Pancreas (tissue), 10 donors: ENCODE results near the gene SPRTN. TPM values are rescaled to one million over a fixed set of nuclear protein-coding genes. Genes with fewer than 3 reads are reported as not detected.

Experiments
- ATAC-seq, 4 donors: fragments of 200-7000 bp; cut with Tn5 transposase; one replicate each; pipeline versions ENCODE4 v1.8.0 to v1.9.1; 2020; ENCODE audit warnings: mild to moderate bottlenecking in 4 of 4, moderate library complexity in 4 of 4
- DNase-seq, 6 donors: peaks; one replicate each; pipeline ENCODE4 v3.0.0-alpha.2; 2020
- FAIRE-seq: peaks from 2 replicates; lab custom pipeline; 2012; peaks lifted over from hg19 to GRCh38; lab: Jason Lieb, UNC
- H3K27ac ChIP-seq, 4 donors: fragments of 200-600 bp; sonication (generic); 1 replicate in 3 of 4; 2 replicates in 1 of 4; pipeline versions ENCODE4 v1.5.0 to v1.8.0; 2020
- H3K27me3 ChIP-seq, 4 donors: fragments of 200-600 bp; one replicate each; pipeline ENCODE4 v1.8.0; 2021
- H3K36me3 ChIP-seq, 3 donors: fragments of 200-600 bp; sonication (generic) in 1 of 3; one replicate each; pipeline versions ENCODE4 v1.5.0 to v1.8.0; 2020 to 2021
- H3K4me1 ChIP-seq, 3 donors: fragments of 200-600 bp; one replicate each; pipeline ENCODE4 v1.8.0; 2021
- H3K4me3 ChIP-seq, 4 donors: fragments of 200-600 bp; sonication (generic) in 2 of 4; one replicate each; pipeline versions ENCODE4 v1.5.0 to v1.8.0; 2020 to 2021
- H3K9me3 ChIP-seq, 4 donors: fragments of 200-600 bp; one replicate each; pipeline ENCODE4 v1.8.0; 2021
- WGBS, 2 donors: extraction: QIAGEN DNeasy Blood & Tissue Kit; methylation state at CpG; one replicate each; pipeline ENCODE4 v1.1.7; 2013; 5-methylcytosine and 5-hydroxymethylcytosine counted together
- intact Hi-C, 3 donors: fragments of 100-400 bp; cut with DNase I; formaldehyde crosslinking; loops; one replicate each; pipeline versions ENCODE4 v1.11.1 to v1.14.2; 2022
- polyA plus RNA-seq, 2 donors: library from polyadenylated mRNA; stranded (reverse); fragments of 200-250 nt; gene quantifications; one replicate each; pipeline ENCODE4 v1.2.3, GENCODE V29; 2013
- total RNA-seq, 6 donors: library from RNA; stranded (reverse); fragmentation: NEBNext Ultra II Directional in 4 of 6; extraction: Animal tissue kit (Norgen Biotek cat#: 25700) in 4 of 6; gene quantifications; one replicate each; pipeline versions ENCODE4 v1.2.1 to v1.2.4, GENCODE V29; 2021 to 2023
- TF ChIP-seq, protein P1 (sequence below), 4 donors: fragments of 200-600 bp; sonication (generic) in 3 of 4; IDR thresholded peaks; one replicate each; pipeline versions ENCODE4 v1.5.0 to v1.8.0; 2021; ENCODE audit warnings: antibody characterized with exemption in 4 of 4
- donor health status: healthy with polysubstance abuse.
- donor health status: DM: no; HTN: no; CAD: no; lungs with moderate emphysema.
- donor health status: DM: no; HTN: no; CAD: no.
- donor health status: control.
- donor health status: control.
- donor health status: Bipolar disorder and iron deficiency.
- donor health status: DM: yes; HTN: yes; CAD: no.
- donor health status: DM: no; HTN: no; CAD: no.
- donor health status: DM: no; HTN: no; CAD: no.
- donor health status: DM: yes; HTN: yes; CAD: no.

SPRTN gene
- total and polyA plus RNA-seq, 8 donors, result 2.2 to 5.6 (median 3.5) TPM

DNA sequence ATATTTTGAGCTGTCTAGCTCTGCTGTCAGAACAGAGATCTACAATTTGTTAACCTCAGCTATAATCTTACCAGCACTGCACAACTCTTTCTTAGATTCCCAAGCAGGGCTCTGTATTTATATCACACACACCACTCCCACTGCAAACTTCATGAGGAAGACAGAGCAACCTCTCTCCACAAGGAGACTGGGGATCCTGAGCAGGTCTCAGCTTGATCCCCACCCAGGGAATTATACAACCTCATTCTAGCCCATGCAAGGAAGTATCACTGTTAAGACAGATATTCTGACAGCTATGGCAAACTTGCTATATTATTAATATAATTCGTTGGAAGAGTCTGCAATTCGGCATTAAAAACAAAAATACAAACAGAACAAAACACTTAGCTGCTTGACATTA lies 43.6 kb downstream of the SPRTN start:
- DNase-seq (no peak), ATAC-seq (no peak), FAIRE-seq (no peak)
- no peaks in the 10 kb centered on the region for H3K27me3 ChIP-seq
- intact Hi-C loops, result no loop called here
- H3K4me3 ChIP-seq, result no peak overlapping the region
- WGBS, 2 donors, result 29 to 31% methylated on average over 2 of the region's 2 CpGs
- H3K4me1 ChIP-seq, result peaks cover 14 to 55% (median 21%) of the 10 kb centered on the region in 3 donors
- no peaks in the 10 kb centered on the region for H3K36me3 ChIP-seq
- H3K27ac ChIP-seq, result no peak overlapping the region
- TF ChIP-seq, protein P1, sequence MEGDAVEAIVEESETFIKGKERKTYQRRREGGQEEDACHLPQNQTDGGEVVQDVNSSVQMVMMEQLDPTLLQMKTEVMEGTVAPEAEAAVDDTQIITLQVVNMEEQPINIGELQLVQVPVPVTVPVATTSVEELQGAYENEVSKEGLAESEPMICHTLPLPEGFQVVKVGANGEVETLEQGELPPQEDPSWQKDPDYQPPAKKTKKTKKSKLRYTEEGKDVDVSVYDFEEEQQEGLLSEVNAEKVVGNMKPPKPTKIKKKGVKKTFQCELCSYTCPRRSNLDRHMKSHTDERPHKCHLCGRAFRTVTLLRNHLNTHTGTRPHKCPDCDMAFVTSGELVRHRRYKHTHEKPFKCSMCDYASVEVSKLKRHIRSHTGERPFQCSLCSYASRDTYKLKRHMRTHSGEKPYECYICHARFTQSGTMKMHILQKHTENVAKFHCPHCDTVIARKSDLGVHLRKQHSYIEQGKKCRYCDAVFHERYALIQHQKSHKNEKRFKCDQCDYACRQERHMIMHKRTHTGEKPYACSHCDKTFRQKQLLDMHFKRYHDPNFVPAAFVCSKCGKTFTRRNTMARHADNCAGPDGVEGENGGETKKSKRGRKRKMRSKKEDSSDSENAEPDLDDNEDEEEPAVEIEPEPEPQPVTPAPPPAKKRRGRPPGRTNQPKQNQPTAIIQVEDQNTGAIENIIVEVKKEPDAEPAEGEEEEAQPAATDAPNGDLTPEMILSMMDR (IDR thresholded peaks at IDR 0.05), result no peak
- no peaks in the 10 kb centered on the region for H3K9me3 ChIP-seq

DNA sequence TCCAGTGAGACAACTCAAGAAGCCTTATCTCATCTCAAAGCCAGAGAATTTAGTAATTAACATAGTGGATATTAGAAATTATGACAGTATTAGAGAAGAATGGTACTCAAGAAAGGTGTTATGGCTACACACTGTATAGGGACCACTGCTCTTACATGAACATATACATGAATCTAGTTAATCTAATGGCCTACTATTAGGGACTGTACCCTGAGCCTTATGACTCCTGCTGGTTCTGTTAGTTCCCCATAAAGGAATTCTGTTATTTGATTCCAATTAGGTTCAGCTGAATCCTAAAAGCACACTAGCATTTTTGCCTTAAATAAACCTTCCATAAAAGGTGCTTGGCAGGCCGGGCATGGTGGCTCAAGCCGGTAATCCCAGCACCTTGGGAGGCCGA lies 44.3 kb downstream of the SPRTN start:
- DNase-seq (no peak), ATAC-seq (no peak), FAIRE-seq (no peak)
- intact Hi-C loops, result no loop called here
- peaks cover 13 to 52% (median 18%) of the 10 kb centered on the region in 3 donors for H3K4me1 ChIP-seq
- no peaks in the 10 kb centered on the region for H3K27me3 ChIP-seq
- no peak overlapping the region for H3K4me3 ChIP-seq
- WGBS, 2 donors, result 93 to 99% methylated on average over 3 of the region's 3 CpGs
- H3K9me3 ChIP-seq, result no peaks in the 10 kb centered on the region
- TF ChIP-seq, protein P1 (IDR thresholded peaks at IDR 0.05), result no peak
- no peak overlapping the region for H3K27ac ChIP-seq
- no peaks in the 10 kb centered on the region for H3K36me3 ChIP-seq

DNA sequence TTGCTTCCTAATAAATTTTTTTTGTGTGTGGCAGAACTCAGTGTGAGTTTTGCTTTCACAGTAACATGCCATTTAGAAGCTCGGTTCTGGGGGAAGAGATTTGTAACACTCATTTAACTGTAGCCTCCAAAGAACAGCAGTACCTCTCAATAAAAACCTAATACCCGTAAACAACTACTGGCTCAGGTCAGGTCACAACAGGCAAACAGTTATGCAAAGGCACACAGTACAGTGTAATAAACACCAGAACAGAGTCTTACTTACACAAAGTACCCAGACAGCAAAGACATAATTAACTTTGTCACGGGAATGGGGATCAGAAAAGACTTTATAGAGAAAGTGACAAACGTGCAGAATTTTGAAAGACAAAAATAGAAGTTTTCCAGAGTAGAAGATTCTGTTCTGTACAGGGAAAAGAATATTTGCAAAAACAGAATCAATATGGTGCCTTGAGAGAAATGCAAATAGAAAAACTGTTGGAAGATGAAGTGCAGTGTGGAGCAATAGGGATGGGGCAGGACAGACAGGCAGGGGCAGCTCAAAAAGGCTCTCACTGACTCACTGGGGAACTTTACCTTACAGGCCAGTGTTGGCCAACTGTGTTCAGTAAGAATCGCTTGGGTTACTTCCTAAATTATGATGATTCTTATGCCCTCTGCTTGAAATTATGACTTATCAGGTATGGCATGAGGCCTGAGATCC lies 45.2 kb downstream of the SPRTN start:
- H3K36me3 ChIP-seq, result no peaks in the 10 kb centered on the region
- H3K4me1 ChIP-seq, result peaks cover 13 to 54% (median 16%) of the 10 kb centered on the region in 3 donors
- no peak overlapping the region for H3K27ac ChIP-seq
- WGBS, 2 donors, result 81 to 82% methylated on average over 5 of the region's 5 CpGs
- no peaks in the 10 kb centered on the region for H3K27me3 ChIP-seq
- intact Hi-C loops, result no loop called here
- no peak for DNase-seq
- no peaks in the 10 kb centered on the region for H3K9me3 ChIP-seq
- no peak overlapping the region for H3K4me3 ChIP-seq
- TF ChIP-seq, protein P1 (IDR thresholded peaks at IDR 0.05), result no peak
- FAIRE-seq, result no peak
- ATAC-seq, result peak in 1 of 4 donors; percentile 27

DNA sequence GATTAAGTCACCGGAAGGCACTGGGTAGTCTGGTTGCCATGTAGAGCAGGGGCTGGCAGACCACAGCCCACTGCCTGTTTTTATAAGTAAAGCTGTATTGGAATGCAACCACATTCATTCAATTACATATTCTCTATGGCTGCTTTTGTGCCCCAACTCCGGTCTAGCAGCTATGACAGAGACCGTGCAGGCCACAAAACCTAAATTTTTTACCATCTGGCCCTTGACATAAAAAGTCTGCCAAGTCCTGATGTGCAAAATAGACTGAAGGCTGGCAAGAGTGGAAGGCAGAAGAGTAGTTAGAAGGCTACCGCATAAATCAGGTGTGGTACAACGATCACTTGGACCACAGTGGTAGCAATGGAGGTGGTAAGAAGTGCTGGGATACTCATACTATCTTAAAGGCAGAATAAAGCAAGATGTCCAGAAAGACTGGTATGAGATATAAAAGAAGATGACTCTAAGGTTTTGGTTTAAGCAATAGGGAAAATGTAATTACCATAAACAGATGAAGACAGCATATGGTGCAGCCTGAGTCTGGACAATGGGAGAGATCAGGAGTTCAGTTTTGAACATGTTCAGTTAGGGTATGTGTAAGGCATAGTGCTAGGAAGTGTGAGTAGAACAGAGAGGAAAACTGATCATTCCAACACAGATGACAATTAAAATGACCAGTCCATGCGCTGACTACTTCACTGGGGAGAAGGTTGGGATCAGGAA lies 46.8 kb downstream of the SPRTN start:
- TF ChIP-seq, protein P1 (IDR thresholded peaks at IDR 0.05), result no peak
- DNase-seq, result no peak
- FAIRE-seq, result no peak
- Histone ChIP-seq H3K27ac (peak overlapping the region in 2 of 4 donors; percentile 56 to 66), H3K4me3 (no peak overlapping the region), H3K9me3 (no peaks in the 10 kb centered on the region), H3K27me3 (no peaks in the 10 kb centered on the region), H3K36me3 (no peaks in the 10 kb centered on the region), H3K4me1 (peaks cover 10 to 56% (median 13%) of the 10 kb centered on the region in 3 donors)
- 97% methylated on average over 6 of the region's 6 CpGs for WGBS, 2 donors
- peak in 1 of 4 donors; percentile 42 for ATAC-seq
- intact Hi-C loops, result no loop called here

DNA sequence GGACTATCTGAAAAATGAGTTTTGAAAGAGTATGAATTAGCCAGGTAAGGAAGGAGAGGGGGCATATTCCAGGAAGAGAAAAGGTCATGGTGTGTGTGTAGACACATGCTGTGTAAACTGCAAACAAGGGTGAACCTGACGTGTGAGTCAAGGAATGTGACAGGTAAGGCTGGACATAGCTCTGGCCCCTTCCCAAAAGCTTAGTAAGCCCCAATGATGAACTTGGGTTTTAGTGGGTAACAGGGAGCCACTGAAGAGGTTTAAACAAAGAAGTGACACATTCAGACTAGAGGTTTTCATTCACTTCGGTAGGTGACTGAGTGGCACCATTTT lies 47.3 kb downstream of the SPRTN start:
- Histone ChIP-seq H3K27me3 (no peaks in the 10 kb centered on the region), H3K4me3 (no peak overlapping the region), H3K9me3 (no peaks in the 10 kb centered on the region), H3K4me1 (peaks cover 10 to 61% (median 13%) of the 10 kb centered on the region in 3 donors), H3K27ac (peak overlapping the region in 2 of 4 donors; percentile 56 to 66), H3K36me3 (no peaks in the 10 kb centered on the region)
- TF ChIP-seq, protein P1 (IDR thresholded peaks at IDR 0.05), result no peak
- DNase-seq, result peak in 3 of 6 donors; percentile 29 to 45 (median 44)
- 44 to 46% methylated on average over 2 of the region's 2 CpGs for WGBS, 2 donors
- intact Hi-C loops, result no loop called here
- ATAC-seq, result peak; percentile 69 to 90 (median 84)
- FAIRE-seq, result no peak
